Spleen (tissue), 11 donors: ENCODE data around the gene LCN6. TPM values are rescaled to one million over a fixed set of nuclear protein-coding genes. Genes with fewer than 3 reads are reported as not detected.

ENCODE experiments used
- DNase-seq: peaks from one replicate; pipeline ENCODE4 v3.0.0-alpha.2; 2020
- H3K27ac ChIP-seq, 8 donors: fragments of 200-600 bp; sonication (generic) in 7 of 8; 1 replicate in 4 of 8; 2 replicates in 4 of 8; pipeline versions ENCODE4 v1.5.0 to v1.8.0; 2016 to 2021; ENCODE audit warnings: inconsistent platforms in 4 of 8, mild to moderate bottlenecking in 4 of 8, moderate library complexity in 1 of 8
- H3K27me3 ChIP-seq, 7 donors: fragments of 200-600 bp; sonication (generic) in 6 of 7; replicated peaks in 1 of 7; 1 replicate in 4 of 7; 2 replicates in 3 of 7; pipeline versions ENCODE4 v1.5.0 to v1.8.0; 2016 to 2021; ENCODE audit warnings: inconsistent platforms in 3 of 7, mild to moderate bottlenecking in 1 of 7
- H3K36me3 ChIP-seq, 6 donors: fragments of 200-600 bp; sonication (generic) in 5 of 6; 1 replicate in 4 of 6; 2 replicates in 2 of 6; pipeline versions ENCODE4 v1.5.0 to v1.8.0; 2016 to 2021; ENCODE audit warnings: inconsistent platforms in 2 of 6
- H3K4me1 ChIP-seq, 6 donors: fragments of 200-600 bp; sonication (generic) in 5 of 6; 1 replicate in 3 of 6; 2 replicates in 3 of 6; pipeline versions ENCODE4 v1.5.0 to v1.8.0; 2016 to 2021; ENCODE audit warnings: inconsistent platforms in 3 of 6
- H3K4me3 ChIP-seq, 8 donors: fragments of 200-600 bp; sonication (generic) in 7 of 8; 1 replicate in 4 of 8; 2 replicates in 4 of 8; pipeline versions ENCODE4 v1.5.0 to v1.8.0; 2016 to 2021; ENCODE audit warnings: inconsistent platforms in 4 of 8, mild to moderate bottlenecking in 4 of 8, moderate library complexity in 2 of 8
- H3K9me3 ChIP-seq, 8 donors: fragments of 200-600 bp; sonication (generic) in 7 of 8; 1 replicate in 4 of 8; 2 replicates in 4 of 8; pipeline versions ENCODE4 v1.5.0 to v1.8.0; 2016 to 2021; ENCODE audit warnings: inconsistent platforms in 4 of 8
- POLR2A ChIP-seq, 3 donors: fragments of 450-650 bp; IDR thresholded peaks; one replicate each; pipeline ENCODE4 v1.5.1; 2017; ENCODE audit warnings: antibody characterized with exemption in 3 of 3, mild to moderate bottlenecking in 1 of 3
- POLR2AphosphoS5 ChIP-seq, 3 donors: sonication (generic); formaldehyde crosslinking; IDR thresholded peaks; one replicate each; pipeline ENCODE4 v1.5.1; 2017; ENCODE audit warnings: antibody characterized with exemption in 3 of 3
- WGBS, 5 donors: extraction: QIAGEN DNeasy Blood & Tissue Kit in 3 of 5; methylation state at CpG; one replicate each; pipeline versions ENCODE4 v1.1.5 to v1.1.7; 2013 to 2018; 5-methylcytosine and 5-hydroxymethylcytosine counted together
- intact Hi-C: fragments of 100-400 bp; cut with DNase I; formaldehyde crosslinking; loops from one replicate; pipeline ENCODE4 v1.15.0; 2023; ENCODE audit warnings: low total_unique reads
- polyA plus RNA-seq, 3 donors: library from polyadenylated mRNA; stranded (reverse); fragments of 200-250 nt; gene quantifications; one replicate each; pipeline ENCODE4 v1.2.1, GENCODE V29; 2013
- total RNA-seq, 7 donors: library from RNA; depleted of rRNA in 3 of 7; stranded (reverse); fragments of >200 nt in 3 of 7; fragmentation: NEBNext Ultra II Directional in 4 of 7; extraction: Animal tissue kit (Norgen Biotek cat#: 25700) in 4 of 7; gene quantifications; one replicate each; pipeline versions ENCODE4 v1.1.0 to v1.2.1, GENCODE V29; 2016 to 2021
- TF ChIP-seq, protein P1 (sequence below), 11 experiments: fragments of 200-600 bp in 7 of 11; fragments of 450-650 bp in 4 of 11; sonication (generic) in 4 of 11; IDR thresholded peaks in 8 of 11; conservative IDR thresholded peaks in 3 of 11; 1 replicate in 7 of 11; 2 replicates in 4 of 11; pipeline versions ENCODE4 v1.4.0 to v1.8.0; 2016 to 2021; ENCODE audit warnings: antibody characterized with exemption in 11 of 11, inconsistent platforms in 4 of 11, mild to moderate bottlenecking in 1 of 11
- donor health status: healthy with polysubstance abuse.
- donor health status: DM: no; HTN: no; CAD: no; lungs with moderate emphysema.
- donor health status: DM: no; HTN: no; CAD: no.
- donor health status: Bipolar disorder and iron deficiency.
- donor health status: healthy.
- donor health status: DM: no; HTN: no; CAD: no.
- donor health status: DM: yes; HTN: yes; CAD: no.

Gene LCN6
- total and polyA plus RNA-seq, 10 donors: 1.2 to 18.9 (median 4.4) TPM

DNA sequence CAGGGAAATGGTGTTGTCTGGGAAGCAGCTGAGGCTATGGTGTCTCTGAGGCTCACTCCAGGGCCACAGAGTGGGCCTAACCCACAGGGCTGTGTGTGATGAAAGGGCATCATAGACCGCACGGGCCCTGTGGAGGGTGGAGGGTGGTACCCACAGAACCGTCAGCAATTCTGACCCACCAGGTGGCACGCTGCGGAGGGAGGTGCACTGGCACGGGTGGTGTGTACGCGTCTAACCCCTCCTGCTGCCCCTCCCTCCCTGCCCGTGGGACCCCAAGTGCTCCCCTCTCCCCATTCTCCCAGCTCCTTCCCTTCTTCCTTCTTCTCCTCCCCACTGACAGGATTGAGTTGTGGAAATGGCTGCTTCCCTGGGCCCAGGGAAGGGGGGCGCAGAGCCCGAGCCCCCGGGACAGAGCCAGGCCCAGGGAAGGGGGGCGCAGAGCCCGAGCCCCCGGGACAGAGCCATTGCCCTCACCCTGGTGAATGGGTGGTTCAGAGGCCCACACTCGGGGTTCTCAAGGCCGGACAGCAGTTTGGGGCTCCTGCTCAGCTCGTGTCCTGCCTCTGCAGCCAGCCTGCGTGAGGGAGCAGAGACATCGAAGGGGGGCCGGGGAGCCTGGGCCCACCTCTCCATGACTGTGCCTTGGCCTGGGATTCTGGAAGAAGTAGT lies 12.4 kb downstream of the LCN6 start:
- H3K27ac ChIP-seq: no peak overlapping the region
- H3K9me3 ChIP-seq: no peaks in the 10 kb centered on the region
- H3K4me3 ChIP-seq: no peak overlapping the region
- peaks cover 0 to 11% (median 4%) of the 10 kb centered on the region in 6 donors for H3K4me1 ChIP-seq
- peaks cover 0 to 24% (median 5%) of the 10 kb centered on the region in 7 donors for H3K27me3 ChIP-seq
- DNase-seq: no peak
- intact Hi-C loops: no loop called here
- TF ChIP-seq POLR2AphosphoS5 (IDR thresholded peaks at IDR 0.05) (peak in 1 of 3 donors; percentile 20), POLR2A (IDR thresholded peaks at IDR 0.05) (no peak)
- TF ChIP-seq, protein P1, sequence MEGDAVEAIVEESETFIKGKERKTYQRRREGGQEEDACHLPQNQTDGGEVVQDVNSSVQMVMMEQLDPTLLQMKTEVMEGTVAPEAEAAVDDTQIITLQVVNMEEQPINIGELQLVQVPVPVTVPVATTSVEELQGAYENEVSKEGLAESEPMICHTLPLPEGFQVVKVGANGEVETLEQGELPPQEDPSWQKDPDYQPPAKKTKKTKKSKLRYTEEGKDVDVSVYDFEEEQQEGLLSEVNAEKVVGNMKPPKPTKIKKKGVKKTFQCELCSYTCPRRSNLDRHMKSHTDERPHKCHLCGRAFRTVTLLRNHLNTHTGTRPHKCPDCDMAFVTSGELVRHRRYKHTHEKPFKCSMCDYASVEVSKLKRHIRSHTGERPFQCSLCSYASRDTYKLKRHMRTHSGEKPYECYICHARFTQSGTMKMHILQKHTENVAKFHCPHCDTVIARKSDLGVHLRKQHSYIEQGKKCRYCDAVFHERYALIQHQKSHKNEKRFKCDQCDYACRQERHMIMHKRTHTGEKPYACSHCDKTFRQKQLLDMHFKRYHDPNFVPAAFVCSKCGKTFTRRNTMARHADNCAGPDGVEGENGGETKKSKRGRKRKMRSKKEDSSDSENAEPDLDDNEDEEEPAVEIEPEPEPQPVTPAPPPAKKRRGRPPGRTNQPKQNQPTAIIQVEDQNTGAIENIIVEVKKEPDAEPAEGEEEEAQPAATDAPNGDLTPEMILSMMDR (IDR thresholded peaks at IDR 0.05 in 8 of 11, conservative IDR thresholded peaks at IDR 0.05 in 3 of 11): no peak
- peaks cover 0 to 23% (median 0%) of the 10 kb centered on the region in 6 donors for H3K36me3 ChIP-seq
- WGBS, 5 donors: 82 to 93% (median 90%) methylated on average over 18 to 21 of the region's 21 CpGs

DNA sequence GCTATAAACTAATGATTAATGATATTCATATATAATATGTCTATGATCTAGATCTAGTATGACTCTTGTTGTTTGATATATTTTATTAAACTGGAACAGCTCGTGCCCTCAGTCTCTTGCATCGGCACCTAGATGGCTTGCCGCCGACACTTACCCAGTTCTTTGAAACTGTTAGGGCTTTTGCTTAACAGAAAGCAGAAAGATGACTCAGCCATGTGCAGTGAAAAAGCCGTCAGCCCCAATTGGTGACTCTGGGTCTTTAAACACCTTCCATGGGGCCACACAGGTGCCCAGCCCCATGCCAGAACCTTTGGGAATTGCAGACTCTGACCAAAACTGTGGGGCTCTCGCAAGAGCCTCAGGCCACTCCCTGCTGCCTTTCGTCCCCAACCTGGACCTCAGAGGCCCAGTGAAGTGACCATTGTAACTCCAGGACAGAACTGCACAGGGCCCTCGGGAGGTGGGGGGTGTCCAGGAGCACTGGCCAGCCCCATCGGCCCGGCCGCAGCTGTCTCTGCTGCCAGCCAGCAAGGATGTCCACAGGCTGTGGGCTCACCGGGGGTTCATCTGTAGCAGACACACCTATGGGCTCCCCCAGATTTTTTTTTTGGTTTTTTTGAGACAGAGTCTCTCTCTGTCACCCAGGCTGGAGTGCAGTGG lies 13.4 kb downstream of the LCN6 start:
- peaks cover 0 to 14% (median 0%) of the 10 kb centered on the region in 7 donors for H3K27me3 ChIP-seq
- intact Hi-C loops: no loop called here
- H3K4me1 ChIP-seq: peaks cover 0 to 2% (median 0%) of the 10 kb centered on the region in 6 donors
- no peak overlapping the region for H3K27ac ChIP-seq
- H3K4me3 ChIP-seq: no peak overlapping the region
- H3K9me3 ChIP-seq: no peaks in the 10 kb centered on the region
- WGBS, 5 donors: 77 to 92% (median 86%) methylated on average over 9 to 12 of the region's 12 CpGs
- no peak for DNase-seq
- peaks cover 0 to 22% (median 0%) of the 10 kb centered on the region in 6 donors for H3K36me3 ChIP-seq
- TF ChIP-seq, protein P1 (IDR thresholded peaks at IDR 0.05 in 8 of 11, conservative IDR thresholded peaks at IDR 0.05 in 3 of 11): no peak
- no peak for TF ChIP-seq POLR2A (IDR thresholded peaks at IDR 0.05)
- TF ChIP-seq POLR2AphosphoS5 (IDR thresholded peaks at IDR 0.05): no peak

DNA sequence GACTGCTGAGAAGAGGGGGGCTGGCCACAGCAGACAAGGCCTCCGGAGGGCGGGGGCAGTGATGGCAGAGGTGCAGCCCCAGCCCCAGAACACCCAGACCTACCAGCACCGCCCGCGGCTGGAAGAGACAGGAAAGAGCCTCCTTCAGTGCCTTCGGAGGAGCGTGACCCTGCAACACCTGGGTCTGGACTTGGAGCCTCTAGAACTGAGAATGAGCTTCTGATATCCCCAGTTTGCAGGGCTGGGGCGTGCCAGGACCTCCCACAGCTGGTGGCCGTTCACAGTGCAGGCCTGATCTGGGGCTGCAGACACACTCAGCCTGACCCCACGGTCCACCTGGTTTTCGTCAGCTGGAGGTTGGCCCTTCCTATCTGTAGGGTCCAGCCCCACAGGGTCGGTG lies 14.7 kb downstream of the LCN6 start:
- peaks cover 5 to 14% (median 9%) of the 10 kb centered on the region in 6 donors for H3K4me1 ChIP-seq

DNA sequence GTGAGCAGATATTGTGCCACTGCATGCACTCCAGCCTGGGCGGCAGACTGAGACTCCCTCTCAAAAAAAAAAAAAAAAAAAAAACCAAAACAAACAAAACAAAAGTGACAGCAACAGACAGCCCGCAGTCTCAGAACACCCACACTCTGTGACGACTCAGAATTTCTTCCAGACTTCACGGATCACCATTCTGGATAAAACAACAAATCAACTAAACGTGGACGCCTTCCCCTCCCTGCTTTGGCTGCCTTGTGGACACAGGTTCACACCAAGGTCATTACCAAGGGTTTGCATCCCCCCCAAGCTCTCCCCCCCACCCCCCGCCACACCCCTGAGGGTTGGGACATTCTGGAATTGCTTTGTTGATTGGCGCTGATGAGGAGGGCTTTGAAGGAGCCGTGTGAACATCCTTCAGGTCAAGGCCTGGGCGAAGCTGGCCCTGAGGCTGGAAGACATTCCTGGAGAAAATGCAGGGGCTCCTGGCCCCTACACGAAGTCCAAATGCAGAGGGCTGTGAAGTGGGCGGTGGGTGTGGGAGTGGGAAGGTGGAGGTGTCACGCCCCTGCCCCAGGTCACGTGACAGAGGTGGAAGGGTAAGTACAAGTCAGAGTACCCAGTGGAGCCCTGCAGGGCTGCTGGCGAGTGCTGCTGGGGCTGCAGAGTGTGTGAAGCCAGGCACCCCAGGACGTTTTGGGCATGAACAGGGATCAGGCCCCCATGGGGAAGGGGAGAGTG lies 15.7 kb downstream of the LCN6 start:
- Histone ChIP-seq H3K4me1 (peaks cover 5 to 21% (median 15%) of the 10 kb centered on the region in 6 donors), H3K9me3 (no peaks in the 10 kb centered on the region), H3K36me3 (no peaks in the 10 kb centered on the region), H3K27me3 (peaks cover 0 to 10% (median 0%) of the 10 kb centered on the region in 7 donors), H3K4me3 (no peak overlapping the region), H3K27ac (no peak overlapping the region)
- 70 to 83% (median 81%) methylated on average over 16 of the region's 16 CpGs for WGBS, 5 donors
- no peak for DNase-seq
- TF ChIP-seq POLR2AphosphoS5 (IDR thresholded peaks at IDR 0.05) (no peak), POLR2A (IDR thresholded peaks at IDR 0.05) (no peak)
- TF ChIP-seq, protein P1 (IDR thresholded peaks at IDR 0.05 in 8 of 11, conservative IDR thresholded peaks at IDR 0.05 in 3 of 11): no peak
- intact Hi-C loops: no loop called here

More for the DNA sequence above, 14.7 kb downstream of the LCN6 start:
- TF ChIP-seq POLR2A (IDR thresholded peaks at IDR 0.05): no peak
- intact Hi-C loops: no loop called here
- Histone ChIP-seq H3K27ac (no peak overlapping the region), H3K9me3 (no peaks in the 10 kb centered on the region), H3K27me3 (peaks cover 0 to 6% (median 0%) of the 10 kb centered on the region in 7 donors), H3K4me3 (no peak overlapping the region), H3K36me3 (peaks cover 0 to 8% (median 0%) of the 10 kb centered on the region in 6 donors)
- 81 to 93% (median 88%) methylated on average over 12 of the region's 12 CpGs for WGBS, 5 donors
- no peak for DNase-seq
